Mesothelial cell of epicardium (in vitro differentiated cells): Measurements from ENCODE around the gene GALNT15. TPM values are rescaled to one million over a fixed set of nuclear protein-coding genes. Genes with fewer than 3 reads are reported as not detected.

Source experiments
- DNase-seq, 2 experiments: peaks; one replicate each; pipeline ENCODE4 v3.0.0; 2021; ENCODE audit warnings: low spot score in 2 of 2; ENCODE audit not compliant: unreplicated experiment in 2 of 2
- H3K27ac Mint-ChIP-seq: 2 replicates; pipeline ENCODE4 v1.8.0; 2021; ENCODE audit warnings: mixed read lengths
- H3K27me3 Mint-ChIP-seq: 2 replicates; pipeline ENCODE4 v1.8.0; 2021; ENCODE audit warnings: low read depth, mixed read lengths
- H3K36me3 Mint-ChIP-seq: 2 replicates; pipeline ENCODE4 v1.8.0; 2021; ENCODE audit warnings: mixed read lengths
- H3K4me1 Mint-ChIP-seq: 2 replicates; pipeline ENCODE4 v1.8.0; 2021; ENCODE audit warnings: mixed read lengths
- H3K4me3 Mint-ChIP-seq: 2 replicates; pipeline ENCODE4 v1.8.0; 2021; ENCODE audit warnings: mild to moderate bottlenecking, moderate library complexity, mixed read lengths
- H3K9me3 Mint-ChIP-seq: 2 replicates; pipeline ENCODE4 v1.8.0; 2021; ENCODE audit warnings: mixed read lengths
- CTCF ChIP-seq: fragments of 200-600 bp; sonication (generic); IDR thresholded peaks from one replicate; pipeline ENCODE4 v1.5.0; 2021; ENCODE audit warnings: antibody characterized with exemption; ENCODE audit not compliant: unreplicated experiment
- total RNA-seq: library from RNA; stranded (reverse); gene quantifications from 3 replicates; pipeline ENCODE4 v1.2.1, GENCODE V29; 2021

Gene GALNT15
- total RNA-seq, 1 donor from 2014 or later, result 0.07 TPM

- no peak for DNase-seq
- Mint-ChIP-seq H3K4me3 (no peak overlapping the region), H3K27ac (no peak overlapping the region), H3K4me1 (peaks cover 5% of the 10 kb centered on the region), H3K36me3 (no peaks in the 10 kb centered on the region), H3K27me3 (peaks cover 2% of the 10 kb centered on the region), H3K9me3 (peaks cover 34% of the 10 kb centered on the region)
- no peak for TF ChIP-seq CTCF
Measured at GRCh38 chr3:16146015-16146730, 28.3 kb upstream of the GALNT15 start.

GRCh38 chr3:16147220-16147994, 27.1 kb upstream of the GALNT15 start:
- no peak for DNase-seq
- Mint-ChIP-seq H3K9me3 (peaks cover 30% of the 10 kb centered on the region), H3K27me3 (peaks cover 2% of the 10 kb centered on the region), H3K4me1 (peaks cover 5% of the 10 kb centered on the region), H3K36me3 (no peaks in the 10 kb centered on the region), H3K4me3 (no peak overlapping the region), H3K27ac (no peak overlapping the region)
- no peak for TF ChIP-seq CTCF

GRCh38 chr3:16148213-16148612, 26.3 kb upstream of the GALNT15 start:
- no peak overlapping the region for H3K27ac Mint-ChIP-seq
- peaks cover 32% of the 10 kb centered on the region for H3K9me3 Mint-ChIP-seq
- no peak for DNase-seq
- H3K4me3 Mint-ChIP-seq, result no peak overlapping the region
- peaks cover 5% of the 10 kb centered on the region for H3K4me1 Mint-ChIP-seq
- H3K36me3 Mint-ChIP-seq, result peaks cover 1% of the 10 kb centered on the region
- H3K27me3 Mint-ChIP-seq, result peaks cover 2% of the 10 kb centered on the region
- TF ChIP-seq CTCF, result no peak

GRCh38 chr3:16148783-16149182, 25.7 kb upstream of the GALNT15 start:
- no peak for DNase-seq
- peaks cover 5% of the 10 kb centered on the region for H3K4me1 Mint-ChIP-seq
- peaks cover 34% of the 10 kb centered on the region for H3K9me3 Mint-ChIP-seq
- no peak for TF ChIP-seq CTCF
- peaks cover 2% of the 10 kb centered on the region for H3K27me3 Mint-ChIP-seq
- no peak overlapping the region for H3K27ac Mint-ChIP-seq
- no peak overlapping the region for H3K4me3 Mint-ChIP-seq
- peaks cover 1% of the 10 kb centered on the region for H3K36me3 Mint-ChIP-seq

- no peak overlapping the region for H3K4me3 Mint-ChIP-seq
Measured at GRCh38 chr3:16150285-16150684, 24.2 kb upstream of the GALNT15 start.

More at GRCh38 chr3:16150285-16150684, 24.2 kb upstream of the GALNT15 start:
- peaks cover 37% of the 10 kb centered on the region for H3K9me3 Mint-ChIP-seq
- H3K27me3 Mint-ChIP-seq, result peaks cover 2% of the 10 kb centered on the region
- H3K4me1 Mint-ChIP-seq, result peaks cover 5% of the 10 kb centered on the region
- H3K27ac Mint-ChIP-seq, result no peak overlapping the region
- no peak for TF ChIP-seq CTCF
- H3K36me3 Mint-ChIP-seq, result peaks cover 1% of the 10 kb centered on the region
- no peak for DNase-seq
